PFSK-1 (cell line): ENCODE results near the gene RGS7.

ENCODE experiments used
- FOXP2 ChIP-seq: optimal IDR thresholded peaks from 2 replicates; pipeline ENCODE3; 2011; ENCODE audit warnings: borderline replicate concordance, control low read depth, inconsistent platforms; ENCODE audit not compliant: insufficient read depth; ENCODE audit errors: extremely low read length, extremely low read depth
- POLR2AphosphoS5 ChIP-seq: IDR thresholded peaks from 2 replicates; pipeline ENCODE4 v1.6.1; 2012; ENCODE audit warnings: low read depth, mild to moderate bottlenecking, control low read depth, low read length, moderate library complexity
- REST ChIP-seq, 2 experiments: IDR thresholded peaks; 2 replicates each; pipeline versions ENCODE4 v1.6.1 to v1.8.0; 2011 to 2012; ENCODE audit warnings: low read depth in 2 of 2, low read length in 2 of 2, control low read depth in 1 of 2, inconsistent platforms in 1 of 2, mild to moderate bottlenecking in 1 of 2, moderate library complexity in 1 of 2; ENCODE audit not compliant: insufficient read depth in 1 of 2
- SIN3A ChIP-seq: IDR thresholded peaks from 2 replicates; pipeline ENCODE4 v1.6.1; 2012; ENCODE audit warnings: mild to moderate bottlenecking, low read length, moderate library complexity, borderline replicate concordance; ENCODE audit not compliant: insufficient read depth
- TAF1 ChIP-seq: IDR thresholded peaks from 2 replicates; pipeline ENCODE4 v1.6.1; 2012; ENCODE audit warnings: low read length, control low read depth, borderline replicate concordance; ENCODE audit not compliant: insufficient read depth

Gene RGS7

GRCh38 chr1:241097479-241097878 lies 259.5 kb downstream of the RGS7 start:
- TF ChIP-seq FOXP2: no peak
- TF ChIP-seq TAF1: no peak
- no peak for TF ChIP-seq REST (IDR thresholded peaks at IDR 0.05; ENCODE audit: insufficient read depth in 1 of 2, low read depth in 2 of 2, low read length in 2 of 2)
- no peak for TF ChIP-seq POLR2AphosphoS5
- no peak for TF ChIP-seq SIN3A

DNA sequence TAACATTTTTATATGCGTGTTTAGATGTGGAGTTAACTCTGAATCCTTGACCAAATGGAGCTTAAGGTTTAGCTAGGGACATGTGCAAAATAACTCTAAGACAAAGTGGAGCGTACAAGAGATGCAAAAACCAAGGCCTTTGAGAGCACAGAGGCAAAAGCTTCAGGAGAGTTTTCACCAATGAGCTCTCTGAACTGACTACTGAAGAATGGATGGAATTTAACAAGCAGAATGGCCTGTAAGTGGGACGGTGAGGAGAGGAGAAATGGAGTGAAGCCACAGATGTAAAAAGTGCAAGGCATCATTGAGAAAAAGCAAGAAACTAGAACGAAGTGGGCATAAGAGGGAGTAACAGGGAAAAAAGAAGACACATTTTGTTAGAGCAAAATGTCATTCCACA lies 260.0 kb downstream of the RGS7 start:
- TF ChIP-seq SIN3A (no peak), TAF1 (no peak), FOXP2 (no peak), REST (IDR thresholded peaks at IDR 0.05; ENCODE audit: insufficient read depth in 1 of 2, low read depth in 2 of 2, low read length in 2 of 2) (no peak), POLR2AphosphoS5 (no peak)

GRCh38 chr1:241095847-241096246 lies 261.2 kb downstream of the RGS7 start:
- no peak for TF ChIP-seq REST (IDR thresholded peaks at IDR 0.05; ENCODE audit: insufficient read depth in 1 of 2, low read depth in 2 of 2, low read length in 2 of 2)

- TF ChIP-seq SIN3A: no peak
- no peak for TF ChIP-seq TAF1
- no peak for TF ChIP-seq POLR2AphosphoS5
- TF ChIP-seq FOXP2: no peak
- no peak for TF ChIP-seq REST (IDR thresholded peaks at IDR 0.05; ENCODE audit: insufficient read depth in 1 of 2, low read depth in 2 of 2, low read length in 2 of 2)
Measured at GRCh38 chr1:241090798-241091197, 266.2 kb downstream of the RGS7 start.

DNA sequence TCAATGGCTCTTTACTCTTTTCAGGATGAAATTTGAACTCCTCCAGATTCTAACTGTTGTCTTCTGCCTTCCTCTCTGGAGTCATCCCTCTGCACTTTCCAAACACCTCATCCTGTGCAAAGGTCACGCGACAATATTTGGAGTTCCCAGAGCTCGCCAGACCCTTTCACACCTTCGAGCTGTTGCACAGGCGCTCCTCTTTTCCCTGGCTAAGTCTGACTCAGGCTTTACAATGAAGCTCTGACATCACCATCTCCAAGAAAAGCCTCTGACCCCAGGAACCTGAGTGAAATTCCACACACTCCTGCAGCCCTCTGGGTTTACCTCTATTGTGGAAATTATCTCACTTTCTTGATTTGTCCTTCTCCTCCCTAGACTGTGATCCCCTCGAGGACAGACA lies 270.3 kb downstream of the RGS7 start:
- TF ChIP-seq SIN3A (no peak), POLR2AphosphoS5 (no peak), FOXP2 (no peak), TAF1 (no peak), REST (IDR thresholded peaks at IDR 0.05; ENCODE audit: insufficient read depth in 1 of 2, low read depth in 2 of 2, low read length in 2 of 2) (no peak)
